Measurements from ENCODE around the gene CRYBG3.
"Not testable (repeated sequence)": the region's sequence is repeated elsewhere in the genome, so short reads cannot be mapped to it uniquely, and the experiment has no call there.

Gene CRYBG3

GRCh38 chr3:97821774-97822358, at the start of gene CRYBG3:
Gene CRYBG3 (plus strand): TSS chr3:97822011. CDS start chr3:97822207, 196 bp downstream.
- DNase-seq: peak; percentile 54 to 74 (median 62)

- no peak for DNase-seq
Observed at GRCh38 chr3:97772926-97773325, 48.9 kb upstream of the CRYBG3 start.

- no peak for DNase-seq
Observed at GRCh38 chr3:97778152-97778551, 43.7 kb upstream of the CRYBG3 start.

- no peak for DNase-seq
Observed at GRCh38 chr3:97793420-97794019, 28.3 kb upstream of the CRYBG3 start.

GRCh38 chr3:97795951-97796350, 25.9 kb upstream of the CRYBG3 start:
- DNase-seq: no peak

GRCh38 chr3:97804471-97804870, 17.3 kb upstream of the CRYBG3 start:
- no peak for DNase-seq

GRCh38 chr3:97810779-97811390, 10.9 kb upstream of the CRYBG3 start:
- DNase-seq: no peak

GRCh38 chr3:97815149-97815917, 6.5 kb upstream of the CRYBG3 start:
- peak in 1 of 4 experiments; percentile 3 for DNase-seq

- no peak for DNase-seq
Observed at GRCh38 chr3:97816811-97817210, 5.0 kb upstream of the CRYBG3 start.

- no peak for DNase-seq
Observed at GRCh38 chr3:97817965-97818364, 3.8 kb upstream of the CRYBG3 start.

- no peak for DNase-seq
Observed at GRCh38 chr3:97820780-97821179, 1.0 kb upstream of the CRYBG3 start.

- peak in 2 of 4 experiments; percentile 17 to 25 for DNase-seq
Observed at GRCh38 chr3:97821287-97821773, 481 bp upstream of the CRYBG3 start.

- no peak for DNase-seq
Observed at GRCh38 chr3:97822359-97822775, 556 bp downstream of the CRYBG3 start.

- no peak for DNase-seq
Observed at GRCh38 chr3:97823046-97824004, 1.5 kb downstream of the CRYBG3 start.

GRCh38 chr3:97825101-97825500, 3.3 kb downstream of the CRYBG3 start:
- no peak for DNase-seq

- no peak for DNase-seq
Observed at GRCh38 chr3:97827741-97828471, 6.1 kb downstream of the CRYBG3 start.

- DNase-seq: no peak
Observed at GRCh38 chr3:97829198-97829597, 7.4 kb downstream of the CRYBG3 start.

GRCh38 chr3:97830638-97831037, 8.8 kb downstream of the CRYBG3 start:
- no peak for DNase-seq

GRCh38 chr3:97831140-97831539, 9.3 kb downstream of the CRYBG3 start:
- no peak for DNase-seq

- not testable (repeated sequence) for DNase-seq
Observed at GRCh38 chr3:97833184-97833583, 11.4 kb downstream of the CRYBG3 start.

- DNase-seq: no peak
Observed at GRCh38 chr3:97835761-97836160, 13.9 kb downstream of the CRYBG3 start.

GRCh38 chr3:97838393-97838792, 16.6 kb downstream of the CRYBG3 start:
- DNase-seq: no peak
